HG03565 (cell line): ENCODE measurements around the gene LDAH.
"Not testable (repeated sequence)": the region's sequence is repeated elsewhere in the genome, so short reads cannot be mapped to it uniquely, and the experiment has no call there.

Source experiments
- ATAC-seq: cut with Tn5 transposase; IDR thresholded peaks from one replicate; pipeline ENCODE4 v1.9.1; 2021; ENCODE audit warnings: mild to moderate bottlenecking, moderate library complexity; ENCODE audit not compliant: unreplicated experiment

LDAH gene

DNA sequence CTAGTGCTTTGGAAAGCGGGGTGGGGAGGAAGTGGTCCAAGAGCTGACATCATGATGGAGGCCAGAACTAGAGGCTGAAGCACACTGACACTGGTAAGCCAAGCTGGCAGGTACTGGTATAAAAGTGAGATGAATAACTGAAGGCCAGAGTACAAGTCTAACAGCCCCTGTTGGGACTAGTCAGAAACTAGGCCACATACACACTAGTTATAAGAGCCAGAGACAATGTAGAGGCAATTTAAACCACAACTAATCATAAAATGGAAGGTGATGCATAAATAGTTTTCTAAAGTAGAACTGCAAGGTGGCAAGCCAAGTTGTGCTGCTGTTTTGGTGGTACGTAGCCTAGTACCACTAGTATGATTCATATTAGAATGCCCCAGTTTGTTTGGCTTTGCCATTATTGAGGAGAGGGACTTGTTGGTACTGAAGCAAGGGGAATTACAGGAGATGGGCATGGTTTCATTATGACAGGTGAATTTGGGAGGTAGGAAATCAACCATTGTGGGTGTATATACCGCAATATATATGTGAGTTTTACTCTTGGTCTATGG lies 98.3 kb downstream of the LDAH start:
- no peak for ATAC-seq

DNA sequence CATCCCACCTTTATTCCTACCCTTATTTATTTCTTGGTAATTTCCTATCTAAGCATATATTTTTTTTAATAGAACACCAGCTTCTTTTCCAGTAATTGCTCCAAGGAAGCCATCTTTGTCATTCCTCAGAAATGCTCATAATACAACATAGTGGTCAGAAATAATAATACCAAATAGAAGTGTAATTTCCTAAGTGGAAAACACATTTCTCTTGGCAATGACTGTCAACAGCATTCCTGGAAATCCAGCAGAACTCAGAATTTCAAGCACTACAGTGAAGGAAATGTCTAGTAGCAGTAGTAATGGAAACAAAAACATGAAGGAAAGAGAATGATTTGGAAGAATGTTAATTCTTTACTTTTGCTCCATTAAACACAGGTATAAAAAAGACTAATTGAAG lies 99.4 kb downstream of the LDAH start:
- ATAC-seq, result no peak

DNA sequence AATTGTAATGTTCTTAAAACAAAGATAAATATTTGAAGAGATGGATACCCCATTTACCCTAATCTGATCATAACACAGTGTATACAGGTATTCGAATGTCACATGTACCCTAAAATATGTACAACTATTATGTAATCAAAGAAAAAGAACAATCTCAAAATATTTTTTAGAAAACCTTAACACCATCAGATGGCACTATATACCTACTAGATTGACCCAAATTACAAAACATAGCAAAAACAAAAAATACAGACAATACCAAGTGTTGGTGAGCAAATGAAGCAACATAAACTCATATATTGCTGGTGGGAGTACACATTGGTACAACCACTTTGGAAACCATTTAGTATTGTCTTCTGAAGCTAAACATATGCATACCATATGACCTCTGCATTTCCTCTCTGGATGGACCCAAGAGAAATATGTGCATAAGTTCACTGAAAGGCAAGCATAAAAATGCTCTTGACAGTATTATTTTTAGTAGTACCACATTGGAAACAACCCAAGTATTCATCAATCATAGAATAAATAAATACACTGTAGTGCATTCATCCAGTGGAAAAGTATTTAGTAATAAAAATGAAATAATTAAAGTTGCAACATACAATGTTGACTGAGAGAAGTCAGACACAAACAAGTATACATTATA lies 100.2 kb downstream of the LDAH start:
- ATAC-seq, result no peak

DNA sequence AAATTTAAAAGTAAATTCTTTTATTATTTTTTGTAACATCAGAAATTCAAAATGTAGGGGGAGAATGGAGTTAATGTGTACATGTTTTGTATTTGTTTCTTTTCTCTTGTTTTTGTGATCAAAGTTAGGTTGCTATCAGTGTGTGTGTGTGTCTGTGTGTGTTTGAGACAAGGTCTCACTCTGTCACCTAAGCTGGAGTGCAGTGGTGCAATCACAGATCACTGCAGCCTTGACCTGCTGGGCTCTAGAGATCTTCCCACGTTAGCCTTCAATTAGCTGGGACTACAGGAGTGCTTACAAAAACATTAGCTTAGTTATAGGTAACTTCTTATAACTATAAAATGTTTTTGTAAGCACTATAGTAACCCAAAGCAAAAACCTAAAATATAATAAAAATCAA lies 105.3 kb downstream of the LDAH start:
- no peak for ATAC-seq

DNA sequence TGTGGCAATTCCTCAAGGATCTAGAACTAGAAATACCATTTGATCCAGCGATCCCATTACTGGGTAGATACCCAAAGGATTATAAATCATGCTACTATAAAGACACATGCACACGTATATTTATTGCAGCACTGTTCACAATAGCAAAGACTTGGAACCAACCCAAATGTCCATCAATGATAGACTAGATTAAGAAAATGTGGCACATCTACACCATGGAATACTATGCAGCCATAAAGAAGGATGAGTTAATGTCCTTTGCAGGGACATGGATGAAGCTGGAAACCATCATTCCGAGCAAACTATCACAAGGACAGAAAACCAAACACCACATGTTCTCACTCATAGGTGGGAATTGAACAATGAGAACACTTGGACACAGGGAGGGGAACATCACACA lies 106.7 kb downstream of the LDAH start:
- not testable (repeated sequence) for ATAC-seq

DNA sequence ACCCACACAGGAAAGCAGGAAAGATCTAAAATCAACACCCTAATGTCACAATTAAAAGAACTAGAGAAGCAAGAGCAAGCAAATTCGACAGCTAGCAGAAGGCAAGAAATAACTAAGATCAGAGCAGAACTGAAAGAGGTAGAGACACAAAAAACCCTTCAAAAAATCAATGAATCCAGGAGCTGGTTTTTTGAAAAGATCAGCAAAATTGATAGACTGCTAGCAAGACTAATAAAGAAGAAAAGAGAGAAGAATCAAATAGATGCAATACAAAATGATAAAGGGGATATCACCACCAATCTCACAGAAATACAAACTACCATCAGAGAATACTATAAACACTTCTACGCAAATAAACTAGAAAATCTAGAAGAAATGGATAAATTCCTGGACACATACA lies 108.5 kb downstream of the LDAH start:
- ATAC-seq, result not testable (repeated sequence)

DNA sequence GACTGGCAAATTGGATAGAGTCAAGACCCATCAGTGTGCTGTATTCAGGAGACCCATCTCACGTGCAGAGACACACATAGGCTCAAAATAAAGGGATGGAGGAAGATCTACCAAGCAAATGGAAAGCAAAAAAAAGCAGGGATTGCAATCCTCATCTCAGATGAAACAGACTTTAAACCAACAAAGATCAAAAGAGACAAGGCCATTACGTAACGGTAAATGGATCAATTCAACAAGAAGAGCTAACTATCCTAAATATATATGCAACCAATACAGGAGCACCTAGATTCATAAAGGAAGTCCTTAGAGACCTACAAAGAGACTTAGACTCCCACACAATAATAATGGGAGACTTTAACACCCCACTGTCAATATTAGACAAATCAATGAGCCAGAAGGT lies 109.3 kb downstream of the LDAH start:
- not testable (repeated sequence) for ATAC-seq

DNA sequence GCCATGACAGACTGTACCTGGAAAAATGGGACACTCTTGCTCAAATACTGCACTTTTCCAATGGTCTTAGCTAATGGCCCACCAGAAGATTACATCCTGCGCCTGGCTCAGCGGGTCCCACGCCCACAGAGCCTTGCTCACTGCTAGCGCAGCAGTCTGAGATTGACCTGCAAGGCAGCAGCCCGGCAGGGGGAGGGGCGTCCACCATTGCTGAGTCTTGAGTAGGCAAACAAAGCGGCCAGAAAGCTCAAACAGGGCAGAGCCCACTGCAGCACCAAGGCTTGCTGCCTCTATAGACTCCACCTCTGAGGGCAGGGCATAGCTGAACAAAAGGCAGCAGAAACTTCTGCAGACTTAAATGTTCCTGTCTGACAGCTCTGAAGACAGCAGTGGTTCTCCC lies 111.3 kb downstream of the LDAH start:
- ATAC-seq, result not testable (repeated sequence)

DNA sequence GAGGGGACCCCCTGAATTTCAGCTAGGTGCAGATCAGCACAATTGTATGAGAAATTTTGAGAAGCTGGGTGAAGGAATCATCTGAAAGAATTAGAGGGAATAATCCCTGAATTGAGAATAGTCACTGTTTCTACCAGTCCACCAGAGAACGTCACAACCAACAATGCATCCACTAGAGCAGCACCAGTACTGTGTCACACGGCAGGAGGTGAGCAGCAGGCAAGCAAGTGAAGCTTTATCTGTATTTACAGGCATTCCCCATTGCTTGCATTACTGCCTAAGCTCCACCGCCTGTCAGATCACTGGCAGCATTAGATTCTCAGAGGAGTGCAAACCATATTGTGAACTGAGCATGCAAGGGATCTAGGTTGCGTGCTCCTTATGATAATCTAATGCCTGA lies 115.3 kb downstream of the LDAH start:
- ATAC-seq, result no peak

DNA sequence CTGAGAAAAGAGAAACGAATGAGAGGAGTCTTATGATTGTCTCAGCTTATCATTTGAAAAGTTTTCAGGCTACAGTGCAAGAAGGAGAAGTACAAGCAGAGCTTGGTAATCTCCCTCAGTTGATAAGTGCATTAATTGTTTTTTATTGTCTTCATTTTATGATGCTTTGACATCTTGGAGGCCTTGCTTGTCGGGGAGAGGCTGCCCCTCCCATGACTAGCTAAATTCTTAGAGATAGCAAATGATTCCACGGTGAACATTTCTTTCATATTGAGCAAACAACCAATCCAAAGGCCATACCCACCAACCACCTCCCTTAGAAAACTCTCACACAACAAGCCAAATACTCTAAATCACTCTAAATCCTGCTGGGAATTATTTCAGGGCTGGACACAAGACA lies 116.1 kb downstream of the LDAH start:
- no peak for ATAC-seq

DNA sequence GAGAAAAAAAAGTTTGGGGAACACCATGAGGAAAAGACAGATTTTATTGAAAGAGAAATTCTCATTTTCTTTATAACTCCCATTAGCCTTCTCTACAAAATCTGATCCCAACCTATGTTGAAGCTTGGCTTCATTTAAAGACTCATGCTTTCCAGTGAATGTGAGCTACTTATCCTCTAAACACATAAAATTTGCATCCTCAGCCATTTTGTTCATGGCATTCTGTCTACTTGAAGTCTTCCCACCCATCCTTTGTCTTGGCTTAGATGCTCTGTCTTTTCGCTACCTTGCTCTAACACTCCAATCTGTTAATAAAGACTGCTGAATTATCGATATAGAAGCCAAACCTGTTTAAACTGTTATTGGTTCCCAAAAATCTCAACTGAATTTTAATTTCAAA lies 116.7 kb downstream of the LDAH start:
- no peak for ATAC-seq

DNA sequence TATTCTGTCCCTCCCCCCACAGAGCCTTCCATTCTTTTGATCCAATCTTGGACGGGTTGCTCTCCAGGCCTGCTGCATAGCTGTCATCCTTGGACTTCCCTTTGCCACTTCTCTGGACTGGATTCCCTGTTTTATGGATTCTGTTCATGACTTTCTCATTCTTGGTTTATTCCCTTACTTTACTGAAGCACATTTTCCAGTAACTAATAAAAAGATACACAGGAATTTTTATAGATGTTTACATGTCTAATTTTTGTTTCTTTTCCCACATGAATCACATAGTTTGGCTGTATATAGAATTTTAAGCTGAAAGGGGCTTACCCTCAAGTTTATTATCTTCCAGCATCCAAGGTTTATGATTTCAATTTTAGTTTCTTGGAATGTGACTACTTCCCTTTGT lies 118.0 kb downstream of the LDAH start:
- no peak for ATAC-seq

DNA sequence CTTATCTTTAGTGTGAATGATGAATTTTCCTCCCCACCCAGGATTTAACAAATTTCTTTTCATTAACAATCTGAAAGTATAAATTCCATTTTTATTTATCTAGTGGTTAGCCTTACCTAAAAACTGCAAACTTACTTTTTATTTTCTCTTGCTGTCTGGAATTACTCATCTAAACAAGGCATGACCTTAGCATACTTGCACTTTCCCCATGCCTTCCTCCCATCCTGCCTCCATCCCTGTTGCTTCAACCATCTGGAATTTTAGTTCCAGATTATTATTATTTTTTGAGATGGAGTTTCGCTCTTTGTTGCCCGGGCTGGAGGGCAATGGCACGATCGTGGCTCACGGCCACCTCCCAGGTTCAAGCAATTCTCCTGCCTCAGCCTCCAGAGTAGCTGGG lies 120.3 kb downstream of the LDAH start:
- ATAC-seq, result no peak

DNA sequence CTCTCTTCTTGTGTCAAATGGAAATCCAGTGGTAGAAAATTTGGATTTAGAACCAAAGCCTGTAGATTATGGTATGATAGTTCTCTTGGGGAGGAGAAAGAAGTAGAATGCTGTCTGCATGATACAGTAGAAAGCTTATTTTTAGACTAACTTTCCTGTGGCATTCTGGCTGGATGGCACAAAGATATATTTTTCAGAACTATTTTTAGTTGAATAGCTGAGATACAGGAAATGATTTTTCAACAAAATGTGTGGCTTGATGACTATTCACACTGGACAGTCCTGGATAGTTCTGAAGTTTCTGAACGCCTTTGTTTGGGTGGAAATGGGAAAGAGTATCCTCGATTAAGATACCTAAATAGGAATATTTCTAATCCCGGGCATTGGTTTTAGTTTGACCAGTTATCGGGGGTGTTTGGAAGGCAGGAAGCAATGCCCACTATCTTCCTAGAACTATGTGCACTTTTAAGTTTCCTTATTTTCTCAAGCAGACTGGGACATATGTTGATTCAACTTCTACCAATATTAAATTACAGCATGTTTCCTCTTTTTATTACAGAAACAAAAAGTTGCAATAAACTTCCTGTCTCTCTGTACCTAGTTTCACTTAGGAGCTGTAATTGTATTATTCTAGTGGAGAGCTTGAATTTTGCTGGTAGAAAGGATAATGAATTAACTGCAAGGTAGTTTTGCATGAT lies 123.8 kb downstream of the LDAH start:
- ATAC-seq, result no peak

DNA sequence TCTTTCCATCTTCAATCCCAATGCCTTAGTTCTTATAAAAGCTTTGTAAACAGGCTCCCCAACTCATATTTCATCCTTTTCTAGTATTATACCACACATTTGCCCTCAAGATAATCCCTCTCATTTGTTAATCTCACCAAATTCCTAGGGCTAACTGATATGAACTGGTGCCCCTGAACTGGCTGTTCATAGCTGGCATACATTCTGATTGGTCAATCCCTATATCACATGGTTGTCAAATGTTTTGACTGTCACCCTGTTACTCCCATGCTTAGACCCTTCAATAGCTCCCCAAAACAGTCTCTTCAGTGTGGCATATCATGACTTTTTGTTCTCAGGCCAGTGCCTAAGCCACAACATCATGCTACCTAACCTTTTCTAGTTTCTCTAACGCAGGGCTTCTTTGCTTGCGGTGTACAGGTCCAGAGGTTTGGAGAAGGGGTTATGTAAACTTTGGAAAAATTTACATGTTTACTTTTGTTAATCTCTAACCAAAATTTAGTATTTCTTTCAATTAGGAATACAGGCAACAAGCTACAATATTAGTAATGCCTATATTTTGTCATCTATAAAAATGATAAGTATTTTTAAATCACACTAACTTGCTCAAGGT lies 125.5 kb downstream of the LDAH start:
- no peak for ATAC-seq

DNA sequence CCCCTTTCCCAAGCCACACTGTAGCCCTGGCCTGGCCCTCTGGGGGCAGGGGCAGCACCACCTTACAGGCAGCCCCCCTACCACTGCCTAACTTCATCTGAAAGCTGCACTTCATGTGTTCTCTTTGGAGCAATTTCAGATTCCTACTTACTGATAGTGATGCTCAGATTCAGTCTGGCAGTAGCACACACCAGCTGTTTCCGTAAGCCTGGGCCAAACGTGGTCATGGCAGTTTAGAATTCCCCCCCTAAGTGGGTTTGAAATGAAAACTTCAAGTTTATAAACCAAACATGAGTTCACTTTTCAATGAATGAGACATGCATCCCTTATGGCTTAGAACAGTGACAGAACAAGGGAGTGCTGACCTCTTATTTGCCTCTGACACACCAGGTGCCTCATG lies 126.5 kb downstream of the LDAH start:
- ATAC-seq, result no peak

DNA sequence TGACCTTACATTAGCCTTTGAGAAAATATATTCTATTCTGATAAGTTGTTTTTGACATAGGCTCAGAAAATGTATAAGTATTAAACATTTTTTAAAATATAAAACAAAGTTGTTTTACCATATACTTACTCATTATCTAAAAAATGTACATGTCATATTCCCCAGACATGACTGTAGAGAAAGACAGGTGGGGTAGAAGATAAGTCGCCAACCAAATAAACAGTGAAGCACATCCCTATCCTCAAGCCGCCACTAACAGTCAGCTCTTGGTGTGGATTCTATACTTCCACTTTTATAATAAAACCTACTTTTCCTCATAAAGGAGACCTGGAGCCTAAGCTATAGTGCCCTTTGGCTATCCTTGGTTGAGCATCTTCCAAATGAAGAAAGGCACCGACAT lies 129.6 kb downstream of the LDAH start:
- no peak for ATAC-seq

DNA sequence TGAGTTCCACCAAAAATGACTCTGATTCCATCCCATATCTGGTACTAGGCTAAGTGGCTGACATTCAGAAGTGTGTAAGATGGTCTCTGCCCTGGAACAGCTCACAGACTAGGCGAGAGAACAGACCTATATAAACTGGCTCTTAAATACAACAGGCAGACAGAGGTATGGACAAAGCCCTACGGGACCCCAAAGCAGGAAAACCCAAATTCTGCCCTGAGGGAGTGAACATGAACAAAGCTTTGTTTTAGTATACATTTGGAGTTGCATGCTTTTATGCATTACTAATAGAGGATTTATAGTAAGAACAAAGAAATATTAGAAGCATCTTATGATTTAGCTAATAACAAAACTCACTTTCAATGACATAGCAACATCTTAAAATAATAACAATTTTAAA lies 130.8 kb downstream of the LDAH start:
- no peak for ATAC-seq

DNA sequence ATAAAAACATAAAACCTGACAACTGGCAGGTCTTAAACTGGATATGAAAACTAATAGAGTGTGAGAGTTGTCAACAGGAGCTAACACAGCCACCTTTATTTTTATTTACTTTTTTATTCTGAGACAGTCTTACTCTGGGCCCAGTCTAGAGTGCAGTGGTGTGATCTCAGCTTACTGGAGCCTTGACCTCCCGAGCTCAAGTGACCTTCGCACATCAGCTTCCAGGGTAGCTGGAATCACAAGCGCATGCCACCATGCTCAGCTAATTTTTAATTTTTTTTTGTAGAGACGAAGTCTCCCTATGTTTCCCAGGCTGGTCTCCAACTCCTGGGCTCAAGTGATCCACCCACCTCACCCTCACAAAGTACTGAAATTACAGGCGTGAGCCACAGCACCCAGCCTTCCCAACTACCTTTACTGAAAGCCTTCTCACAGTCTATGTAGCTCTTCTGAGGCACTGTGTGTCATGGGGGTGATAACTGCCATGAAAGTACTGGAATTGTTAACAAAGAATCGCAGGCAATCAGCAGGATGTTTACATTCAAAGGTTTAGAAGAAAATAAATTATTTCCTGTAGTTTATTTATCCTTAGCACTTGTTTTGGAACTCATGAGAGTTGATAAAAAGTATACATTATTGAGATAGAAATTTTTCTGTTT lies 131.7 kb downstream of the LDAH start:
- ATAC-seq, result no peak

DNA sequence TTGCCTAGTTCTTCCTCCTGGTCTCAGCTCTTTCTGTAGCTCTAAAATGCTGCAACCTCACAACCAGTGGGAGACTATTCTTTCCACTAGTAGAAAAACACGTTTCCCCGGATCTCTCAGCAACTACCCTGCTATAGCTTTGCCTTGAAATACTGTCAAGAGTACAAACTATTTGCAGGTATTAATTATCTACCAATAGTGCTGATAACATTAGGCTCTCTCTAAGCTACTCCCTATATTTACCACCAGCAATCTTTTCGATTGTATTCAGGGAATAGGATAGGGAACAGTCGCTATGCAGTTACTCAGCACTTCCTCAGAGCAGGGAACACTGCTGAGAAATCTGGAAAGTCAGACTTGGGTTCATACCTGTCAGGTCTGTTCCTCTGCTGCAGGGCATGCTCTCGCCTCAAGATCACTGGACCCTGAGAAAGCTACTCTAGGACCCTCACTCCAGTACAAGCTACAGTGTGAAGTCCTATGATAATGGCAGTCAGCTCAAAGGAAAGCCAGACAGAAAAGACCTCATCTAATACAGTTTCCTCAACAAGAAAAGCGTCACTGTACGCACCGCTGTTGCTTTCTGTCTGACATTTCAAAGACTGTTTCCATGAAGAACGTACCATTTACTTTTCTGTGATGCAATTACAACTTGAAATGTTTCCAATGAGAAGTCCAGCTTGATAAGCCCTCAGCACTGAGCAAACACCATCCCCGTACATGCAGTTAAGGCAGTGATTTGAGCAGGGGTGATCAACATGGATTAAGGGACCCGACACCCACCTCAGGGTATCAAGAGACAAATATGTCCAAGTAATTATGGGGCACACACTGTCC lies 133.3 kb downstream of the LDAH start:
- ATAC-seq, result no peak
